ENCODE measurements around the gene DOLPP1.
"Not testable (repeated sequence)": the region's sequence is repeated elsewhere in the genome, so short reads cannot be mapped to it uniquely, and the experiment has no call there.

Gene DOLPP1

DNA sequence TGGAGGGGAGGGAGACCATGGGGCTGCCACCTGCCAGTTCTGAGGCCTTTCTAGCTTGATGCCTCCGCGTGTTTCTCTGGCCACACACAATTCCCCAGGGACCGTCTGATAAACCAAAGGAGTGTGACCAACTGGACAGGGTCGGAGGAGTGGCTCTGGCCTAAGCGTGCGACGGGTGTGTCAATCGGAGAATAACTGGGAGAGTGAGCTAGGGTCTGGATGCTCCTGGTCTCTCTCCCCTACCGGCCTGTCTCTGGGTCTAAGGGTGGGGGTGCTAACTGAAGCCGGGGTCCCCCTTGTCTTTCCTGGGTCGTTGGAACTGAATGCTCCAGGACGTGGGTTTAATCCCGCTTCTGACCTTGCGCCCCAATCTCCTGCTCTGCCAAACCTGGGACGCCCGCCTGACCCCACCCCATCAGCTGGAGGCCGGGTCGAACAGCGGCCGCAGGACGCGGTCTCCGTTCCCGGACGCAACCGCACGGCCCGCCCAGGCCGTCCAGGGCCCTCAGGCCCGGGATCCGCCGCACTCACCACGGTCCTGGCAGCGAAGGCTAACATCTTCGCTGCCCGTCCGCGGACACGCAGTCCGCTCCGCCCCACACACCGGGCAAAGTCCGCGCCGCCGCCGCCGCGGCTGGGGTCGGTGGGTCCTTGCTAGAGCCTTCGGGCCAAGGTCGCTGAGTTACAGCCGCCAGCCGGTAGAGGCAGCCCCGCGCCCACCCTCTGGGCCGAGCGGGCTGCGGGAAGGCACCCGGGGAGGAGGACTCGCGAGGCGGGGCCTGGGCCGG, 29.2 kb downstream of the DOLPP1 start:
- in situ Hi-C loops (cut with HindIII; ENCODE audit: low sequenced_read_pairs) = no loop called here

GRCh38 chr9:129110740-129111527, 30.0 kb downstream of the DOLPP1 start, which contains the start of the genes CRAT and PTPA:
CRAT (minus strand) TSS chr9:129110793; CDS start chr9:129110509, 284 bp downstream.
PTPA (plus strand) TSS chr9:129111415; CDS start chr9:129111601, 186 bp downstream.
- in situ Hi-C loops (cut with HindIII; ENCODE audit: low sequenced_read_pairs) = no loop called here

GRCh38 chr9:129111528-129112151, 30.7 kb downstream of the DOLPP1 start:
- in situ Hi-C loops (cut with HindIII; ENCODE audit: low sequenced_read_pairs) = no loop called here

- in situ Hi-C loops (cut with HindIII; ENCODE audit: low sequenced_read_pairs) = not testable (repeated sequence)
Measured at GRCh38 chr9:129112526-129112925, 31.6 kb downstream of the DOLPP1 start.

- in situ Hi-C loops (cut with HindIII; ENCODE audit: low sequenced_read_pairs) = no loop called here
Measured at GRCh38 chr9:129113645-129114304, 32.9 kb downstream of the DOLPP1 start.

GRCh38 chr9:129118799-129119198, 37.9 kb downstream of the DOLPP1 start:
- in situ Hi-C loops (cut with HindIII; ENCODE audit: low sequenced_read_pairs) = no loop called here

GRCh38 chr9:129121483-129121882, 40.6 kb downstream of the DOLPP1 start:
- in situ Hi-C loops (cut with HindIII; ENCODE audit: low sequenced_read_pairs) = no loop called here

DNA sequence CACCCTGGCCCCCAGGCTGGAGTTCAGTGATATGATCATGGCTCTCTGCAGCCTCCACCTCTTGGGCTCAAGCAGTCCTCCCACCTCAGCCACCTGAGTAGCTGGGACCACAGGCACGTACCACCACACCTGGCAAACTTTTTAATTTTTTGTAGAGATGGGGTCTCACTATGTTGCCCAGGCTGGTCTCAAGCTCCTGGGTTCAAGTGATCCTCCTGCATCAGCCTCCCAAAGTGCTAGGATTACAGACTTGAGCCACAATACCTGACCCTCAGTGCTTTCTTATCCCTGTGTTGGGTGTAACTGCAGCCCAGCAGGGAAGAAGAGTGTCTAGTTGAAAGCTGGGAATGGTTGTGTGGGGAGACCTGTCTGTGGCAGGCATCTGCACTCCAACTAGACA, 41.2 kb downstream of the DOLPP1 start:
- in situ Hi-C loops (cut with HindIII; ENCODE audit: low sequenced_read_pairs) = no loop called here

GRCh38 chr9:129122976-129123375, 42.1 kb downstream of the DOLPP1 start:
- in situ Hi-C loops (cut with HindIII; ENCODE audit: low sequenced_read_pairs) = not testable (repeated sequence)

- in situ Hi-C loops (cut with HindIII; ENCODE audit: low sequenced_read_pairs) = no loop called here
Measured at GRCh38 chr9:129124506-129125069, 43.7 kb downstream of the DOLPP1 start.

DNA sequence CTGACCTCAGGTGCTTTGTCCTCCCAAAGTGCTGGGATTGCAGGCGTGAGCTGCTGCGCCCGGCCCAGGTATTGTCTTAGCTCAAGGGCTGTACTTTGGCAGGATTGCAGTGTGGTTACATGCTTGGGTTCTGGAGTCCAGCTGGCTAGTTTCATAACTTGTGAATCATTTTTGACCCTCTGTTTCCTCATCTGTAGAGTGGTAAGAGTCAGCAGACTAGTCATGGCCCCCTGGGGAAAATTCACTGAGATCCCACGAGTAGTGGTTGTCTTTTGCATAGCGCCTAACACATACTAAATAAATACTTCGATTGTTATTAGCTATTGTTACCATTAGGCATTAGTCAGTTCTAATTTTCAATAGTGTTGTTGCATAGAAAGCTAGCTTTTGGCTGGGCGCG, 44.6 kb downstream of the DOLPP1 start:
- in situ Hi-C loops (cut with HindIII; ENCODE audit: low sequenced_read_pairs) = no loop called here

DNA sequence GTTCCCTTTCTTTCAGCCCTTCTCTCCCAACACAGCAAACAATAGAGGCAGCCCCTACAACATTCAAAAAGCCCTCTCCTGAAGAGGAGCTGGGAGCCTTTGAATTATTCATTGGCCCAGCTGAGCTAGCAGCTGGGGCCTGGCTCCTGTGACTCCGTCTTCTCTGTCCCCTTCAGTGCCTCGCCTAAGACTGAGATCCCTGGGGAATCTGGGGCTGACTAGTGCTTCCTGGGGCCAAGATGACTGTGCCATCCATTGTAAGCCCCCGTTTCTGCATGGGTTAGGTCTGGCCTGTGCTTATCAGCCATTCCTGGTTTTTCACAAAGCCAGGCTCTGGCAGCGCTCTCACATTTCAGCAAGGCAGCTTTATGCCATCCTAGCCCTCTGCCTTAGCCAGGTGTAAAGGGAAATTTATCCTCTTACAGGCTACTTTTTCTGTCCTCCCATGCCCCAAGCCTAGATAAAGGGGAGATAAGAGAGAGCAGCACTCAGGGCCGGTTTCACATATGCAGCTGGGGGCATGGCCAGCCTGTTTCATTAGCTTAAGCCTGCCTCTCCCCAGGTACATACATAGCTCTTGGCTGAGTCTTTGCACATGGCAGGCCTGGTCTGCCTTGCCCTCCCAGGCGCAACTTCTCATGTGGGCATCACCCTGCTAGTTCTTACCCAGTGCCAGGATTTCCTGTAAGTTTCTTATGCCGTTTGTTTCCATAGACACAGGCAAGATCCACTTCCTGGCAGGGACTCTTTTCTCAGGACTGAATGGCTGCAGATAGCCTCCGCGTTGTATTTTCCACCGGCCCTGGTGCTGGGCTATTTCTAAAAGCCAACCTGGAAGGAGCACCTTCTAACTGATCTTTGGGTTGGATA, 46.1 kb downstream of the DOLPP1 start:
- in situ Hi-C loops (cut with HindIII; ENCODE audit: low sequenced_read_pairs) = no loop called here

GRCh38 chr9:129128689-129129088, 47.8 kb downstream of the DOLPP1 start:
- in situ Hi-C loops (cut with HindIII; ENCODE audit: low sequenced_read_pairs) = no loop called here

DNA sequence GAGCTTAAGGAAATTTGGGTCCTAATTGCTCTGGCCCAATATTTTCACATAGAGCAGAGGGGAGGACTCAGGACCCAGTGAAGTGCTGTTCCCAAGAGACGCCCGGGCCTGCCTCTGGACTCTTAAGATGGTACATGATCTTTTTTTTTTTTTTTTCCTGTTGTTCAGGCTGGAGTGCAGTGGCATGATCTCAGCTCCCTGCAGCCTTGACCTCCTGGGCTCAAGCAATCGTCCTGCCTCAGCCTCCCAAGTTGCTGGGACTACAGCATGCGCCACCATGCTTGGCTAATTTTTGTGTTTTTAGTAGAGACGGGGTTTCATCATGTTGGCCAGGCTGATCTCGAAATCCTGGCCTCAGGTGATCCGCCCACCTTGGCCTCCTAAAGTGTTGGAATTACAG, 49.4 kb downstream of the DOLPP1 start:
- in situ Hi-C loops (cut with HindIII; ENCODE audit: low sequenced_read_pairs) = loop anchor here (5.0 to 10.0 kb wide), 5 partner anchors 42 to 502 kb away; partner anchors contain the start of gene MIGA2

- in situ Hi-C loops (cut with HindIII; ENCODE audit: low sequenced_read_pairs) = loop anchor here (5.0 to 10.0 kb wide), 5 partner anchors 42 to 502 kb away; partner anchors contain the start of gene MIGA2
Measured at GRCh38 chr9:129130791-129131190, 49.9 kb downstream of the DOLPP1 start.

DNA sequence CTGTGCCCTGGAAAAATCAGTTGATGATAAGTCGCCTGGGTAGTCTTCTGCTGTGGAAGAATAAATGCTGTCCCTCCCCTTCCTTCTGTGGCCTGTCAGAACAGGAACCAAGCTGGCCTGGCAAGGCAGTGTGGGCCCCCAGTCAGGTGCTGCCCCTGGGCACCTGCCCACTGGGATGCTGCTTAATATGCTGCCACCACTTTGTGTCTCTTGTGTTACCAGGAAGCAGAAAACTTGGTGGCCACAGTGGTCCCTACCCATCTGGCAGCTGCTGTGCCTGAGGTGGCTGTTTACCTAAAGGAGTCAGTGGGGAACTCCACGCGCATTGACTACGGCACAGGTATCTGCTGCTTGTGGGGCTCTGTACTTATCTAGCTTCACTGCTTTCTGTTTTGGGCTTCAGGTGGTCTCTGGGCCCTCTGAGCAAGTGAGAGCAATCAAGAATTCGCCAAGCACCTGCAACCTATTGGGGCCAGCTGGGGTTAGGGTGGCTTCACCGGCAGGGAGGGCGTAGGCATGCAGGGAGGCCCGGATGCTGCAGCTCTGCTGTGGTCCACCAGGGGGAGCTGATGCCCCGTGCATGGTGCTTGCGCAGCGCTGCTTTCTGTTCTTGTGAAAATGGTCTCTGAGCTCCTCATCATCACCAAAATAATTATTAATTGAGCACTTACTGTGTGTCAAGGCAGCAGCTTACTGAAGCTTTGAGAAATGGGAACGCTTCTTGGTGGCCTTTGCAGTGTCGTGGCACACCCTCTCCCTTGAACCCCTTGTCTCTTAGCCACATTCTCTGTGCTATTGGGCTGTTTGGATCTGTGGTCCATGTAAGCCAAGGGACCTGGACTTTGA, 50.6 kb downstream of the DOLPP1 start:
- in situ Hi-C loops (cut with HindIII; ENCODE audit: low sequenced_read_pairs) = loop anchor here (5.0 to 10.0 kb wide), 5 partner anchors 41 to 501 kb away; partner anchors contain the start of gene MIGA2

- in situ Hi-C loops (cut with HindIII; ENCODE audit: low sequenced_read_pairs) = loop anchor here (5.0 to 10.0 kb wide), 5 partner anchors 39 to 499 kb away; partner anchors contain the start of gene MIGA2
Measured at GRCh38 chr9:129133082-129133481, 52.2 kb downstream of the DOLPP1 start.

- in situ Hi-C loops (cut with HindIII; ENCODE audit: low sequenced_read_pairs) = loop anchor here (10.0 kb wide), 1 partner anchor 299 kb away; no protein-coding TSS in a partner anchor
Measured at GRCh38 chr9:129135476-129135875, 54.6 kb downstream of the DOLPP1 start.
